GM12878 (cell line): ENCODE data around the gene TCF15. TPM values are rescaled to one million over a fixed set of nuclear protein-coding genes. Genes with fewer than 3 reads are reported as not detected.

Source experiments
- ATAC-seq: fragments of 200-7000 bp; cut with Tn5 transposase; 3 replicates; pipeline ENCODE4 v1.9.1; 2020; ENCODE audit warnings: mild to moderate bottlenecking, moderate library complexity
- BruUV-seq: library from RNA; stranded (reverse); fragments of 400-500 nt; replicated peaks from 2 replicates; lab custom pipeline; 2021; lab: Mats Ljungman, UMichigan
- CTCF ChIA-PET: fragments of 300-600 bp; sonication (Branson Sonifier 250); formaldehyde crosslinking; extraction: SDS; loops from one replicate; lab custom pipeline; 2021; ENCODE audit warnings: inconsistent platforms; lab: Yijun Ruan, JAX
- POLR2A ChIA-PET: fragments of 350-600 bp; formaldehyde crosslinking; extraction: SDS; loops from one replicate; lab custom pipeline; 2021; ENCODE audit warnings: inconsistent platforms; lab: Charles Lee
- RAD21 ChIA-PET: fragments of 300-600 bp; sonication (Branson Sonifier 250); formaldehyde crosslinking; loops from one replicate; lab custom pipeline; 2023; ENCODE audit warnings: antibody characterized with exemption; ENCODE audit not compliant: unreplicated experiment; lab: Charles Lee
- SMC1A ChIA-PET: fragments of 300-600 bp; sonication (Branson Sonifier 250); formaldehyde crosslinking; loops from one replicate; lab custom pipeline; 2023; ENCODE audit not compliant: unreplicated experiment, uncharacterized antibody; lab: Charles Lee
- DNase-seq: peaks from one replicate; pipeline ENCODE4 v3.0.0-alpha.2; 2011; ENCODE audit warnings: low read depth, low spot score
- FAIRE-seq: peaks from 3 replicates; lab custom pipeline; 2011; peaks lifted over from hg19 to GRCh38; lab: Jason Lieb, UNC
- H2AFZ ChIP-seq: 2 replicates; pipeline ENCODE4 v1.6.0; 2011; ENCODE audit warnings: low read depth, low read length, control low read depth; ENCODE audit not compliant: control insufficient read depth
- H3K27ac ChIP-seq: 2 replicates; pipeline ENCODE4 v1.5.1; 2011; ENCODE audit warnings: control low read depth; ENCODE audit not compliant: control insufficient read depth, insufficient read depth
- H3K27me3 ChIP-seq, 2 experiments: replicated peaks in 1 of 2; 2 replicates each; pipeline versions ENCODE4 v1.6.0 to v1.6.1; 2011; ENCODE audit warnings: low read length in 1 of 2; ENCODE audit not compliant: control insufficient read depth in 2 of 2, insufficient read depth in 2 of 2
- H3K36me3 ChIP-seq, 2 experiments: 2 replicates each; pipeline ENCODE4 v1.5.1; 2011; ENCODE audit warnings: low read length in 1 of 2; ENCODE audit not compliant: control insufficient read depth in 2 of 2, insufficient read depth in 2 of 2
- H3K4me1 ChIP-seq: 2 replicates; pipeline ENCODE4 v1.6.1; 2011; ENCODE audit warnings: mild to moderate bottlenecking, low read length, moderate library complexity, mixed read lengths; ENCODE audit not compliant: control insufficient read depth, insufficient read depth
- H3K4me2 ChIP-seq: 2 replicates; pipeline ENCODE4 v1.6.0; 2011; ENCODE audit warnings: control low read depth; ENCODE audit not compliant: control insufficient read depth, insufficient read depth
- H3K4me3 ChIP-seq: fragments of 200-600 bp; sonication (generic); 2 replicates; pipeline ENCODE4 v1.5.1; 2016
- H3K79me2 ChIP-seq: 2 replicates; pipeline ENCODE4 v1.6.0; 2011; ENCODE audit warnings: low read length; ENCODE audit not compliant: control insufficient read depth, insufficient read depth
- H3K9ac ChIP-seq: 2 replicates; pipeline ENCODE4 v1.8.0; 2011; ENCODE audit warnings: low read length, control low read depth, mixed read lengths; ENCODE audit not compliant: control insufficient read depth, insufficient read depth
- H3K9me3 ChIP-seq: replicated peaks from 3 replicates; pipeline ENCODE4 v1.5.1; 2011; ENCODE audit warnings: mild to moderate bottlenecking, low read length; ENCODE audit not compliant: control insufficient read depth, insufficient read depth
- H4K20me1 ChIP-seq: 2 replicates; pipeline ENCODE4 v1.6.0; 2011; ENCODE audit not compliant: control insufficient read depth, insufficient read depth
- CHD4 ChIP-seq: fragments of 200-600 bp; sonication (generic); IDR thresholded peaks from 2 replicates; pipeline ENCODE4 v1.6.1; 2016; ENCODE audit warnings: mild to moderate bottlenecking
- CREM ChIP-seq: IDR thresholded peaks from 2 replicates; pipeline ENCODE4 v1.6.1; 2014; ENCODE audit warnings: antibody characterized with exemption, low read depth
- FOS ChIP-seq: IDR thresholded peaks from 3 replicates; pipeline ENCODE4 v1.6.1; 2011; ENCODE audit warnings: borderline replicate concordance; ENCODE audit not compliant: insufficient read length; ENCODE audit errors: extremely low read depth
- KLF5 ChIP-seq: fragments of 450-650 bp; IDR thresholded peaks from 2 replicates; pipeline ENCODE4 v1.6.1; 2014; ENCODE audit warnings: mild to moderate bottlenecking; ENCODE audit not compliant: partially characterized antibody
- MEF2B ChIP-seq: fragments of 450-650 bp; IDR thresholded peaks from 2 replicates; pipeline ENCODE4 v1.6.1; 2018; ENCODE audit warnings: mild to moderate bottlenecking, moderate library complexity; ENCODE audit not compliant: partially characterized antibody, poor library complexity, severe bottlenecking
- MTA2 ChIP-seq: fragments of 450-650 bp; IDR thresholded peaks from 2 replicates; pipeline ENCODE4 v1.6.1; 2016; ENCODE audit warnings: low read depth, mild to moderate bottlenecking, moderate library complexity
- REST ChIP-seq: IDR thresholded peaks from 2 replicates; pipeline ENCODE4 v1.6.1; 2012; ENCODE audit warnings: mild to moderate bottlenecking, low read depth, low read length
- SMAD1 ChIP-seq: fragments of 450-650 bp; IDR thresholded peaks from 2 replicates; pipeline ENCODE4 v1.6.1; 2018; ENCODE audit warnings: mild to moderate bottlenecking, low read depth; ENCODE audit not compliant: partially characterized antibody
- ZSCAN29 ChIP-seq: fragments of 450-650 bp; IDR thresholded peaks from 2 replicates; pipeline ENCODE4 v1.6.1; 2017; ENCODE audit warnings: mild to moderate bottlenecking, moderate library complexity
- ZZZ3 ChIP-seq: IDR thresholded peaks from 2 replicates; pipeline ENCODE4 v1.6.1; 2011; ENCODE audit warnings: low read depth; ENCODE audit not compliant: control insufficient read depth, insufficient read length
- WGBS: methylation state at CpG from one replicate; pipeline ENCODE4 v1.1.6; 2016; ENCODE audit warnings: low lambda C conversion rate; ENCODE audit not compliant: insufficient replicate concordance, insufficient coverage; ENCODE audit errors: missing lambda C conversion rate; 5-methylcytosine and 5-hydroxymethylcytosine counted together
- in situ Hi-C: fragments of 300-500 bp; cut with MboI; formaldehyde crosslinking; loops from 9 replicates; pipeline ENCODE4 v1.14.3; 2018; ENCODE audit warnings: mixed read lengths
- intact Hi-C: fragments of 100-400 bp; cut with micrococcal nuclease; formaldehyde crosslinking; loops from one replicate; pipeline ENCODE4 v1.14.2; 2022; ENCODE audit not compliant: unreplicated experiment
- polyA plus RNA-seq, 11 experiments: library from polyadenylated mRNA; depleted of rRNA in 4 of 11; unstranded in 6 of 11; stranded (reverse) in 5 of 11; fragments of >200 nt; fragmentation: Nextera tagmentation in 4 of 11; fragmentation: Illumina TruSeq in 1 of 11; extraction: Ambion mirVana in 4 of 11; extraction: Trizol in 1 of 11; gene quantifications; 1 replicate in 1 of 11; 2 replicates in 10 of 11; pipeline versions ENCODE4 v1.2.1 to v1.2.3, GENCODE V29; 2011 to 2016; ENCODE audit warnings: inconsistent platforms in 2 of 11, missing spikeins in 2 of 11, low read depth in 1 of 11
- total RNA-seq, 4 experiments: library from RNA; depleted of rRNA in 3 of 4; stranded (reverse); fragments of >200 nt in 3 of 4; fragmentation: Illumina TruSeq in 1 of 4; extraction: Trizol in 1 of 4; gene quantifications; 2 replicates each; pipeline versions ENCODE4 v1.2.1 to v1.2.3, GENCODE V29; 2013 to 2021
- TF ChIP-seq, protein P1 (sequence below): IDR thresholded peaks from 2 replicates; pipeline ENCODE4 v1.6.1; 2012; ENCODE audit warnings: improper control_type of control experiment, low read depth, low read length; ENCODE audit not compliant: insufficient replicate concordance
- TF ChIP-seq, protein P2 (sequence below), 3 experiments: IDR thresholded peaks in 2 of 3; conservative IDR thresholded peaks in 1 of 3; 2 replicates each; pipeline ENCODE4 v1.5.1; 2011; ENCODE audit warnings: low read depth in 3 of 3, low read length in 3 of 3, mild to moderate bottlenecking in 3 of 3, control low read depth in 2 of 3, moderate library complexity in 2 of 3, inconsistent platforms in 1 of 3, mixed read lengths in 1 of 3; ENCODE audit not compliant: control insufficient read depth in 2 of 3, insufficient read depth in 1 of 3; ENCODE audit errors: extremely low read depth in 1 of 3

Gene TCF15
- total and polyA plus RNA-seq, 10 of the 15 experiments (the other 5 are each of a cell fraction or from before 2014, with no cell fraction given) = 0.08 TPM; not detected in 9

GRCh38 chr20:575230-575629 is 34.9 kb downstream of the TCF15 start:
- Histone ChIP-seq H4K20me1 (no peaks in the 10 kb centered on the region), H3K79me2 (no peaks in the 10 kb centered on the region), H3K9me3 (no peaks in the 10 kb centered on the region; the same call in 2 of the 3 replicates), H2AFZ (no peak overlapping the region), H3K27me3 (peaks cover 0 to 7% of the 10 kb centered on the region in 2 experiments; a peak in 2 of 4 replicates)
- ATAC-seq (no peak), FAIRE-seq (no peak)
- 34% methylated on average over 3 of the region's 3 CpGs for WGBS
- ChIA-PET RAD21 (no interaction called here), CTCF (interaction anchor here (0.9 to 8.4 kb wide), 5 partner anchors 9 to 92 kb away, joined by 3 to 46 read pairs (median 5); no protein-coding TSS in a partner anchor)
- BruUV-seq = no TSS peak
- TF ChIP-seq, protein P1, sequence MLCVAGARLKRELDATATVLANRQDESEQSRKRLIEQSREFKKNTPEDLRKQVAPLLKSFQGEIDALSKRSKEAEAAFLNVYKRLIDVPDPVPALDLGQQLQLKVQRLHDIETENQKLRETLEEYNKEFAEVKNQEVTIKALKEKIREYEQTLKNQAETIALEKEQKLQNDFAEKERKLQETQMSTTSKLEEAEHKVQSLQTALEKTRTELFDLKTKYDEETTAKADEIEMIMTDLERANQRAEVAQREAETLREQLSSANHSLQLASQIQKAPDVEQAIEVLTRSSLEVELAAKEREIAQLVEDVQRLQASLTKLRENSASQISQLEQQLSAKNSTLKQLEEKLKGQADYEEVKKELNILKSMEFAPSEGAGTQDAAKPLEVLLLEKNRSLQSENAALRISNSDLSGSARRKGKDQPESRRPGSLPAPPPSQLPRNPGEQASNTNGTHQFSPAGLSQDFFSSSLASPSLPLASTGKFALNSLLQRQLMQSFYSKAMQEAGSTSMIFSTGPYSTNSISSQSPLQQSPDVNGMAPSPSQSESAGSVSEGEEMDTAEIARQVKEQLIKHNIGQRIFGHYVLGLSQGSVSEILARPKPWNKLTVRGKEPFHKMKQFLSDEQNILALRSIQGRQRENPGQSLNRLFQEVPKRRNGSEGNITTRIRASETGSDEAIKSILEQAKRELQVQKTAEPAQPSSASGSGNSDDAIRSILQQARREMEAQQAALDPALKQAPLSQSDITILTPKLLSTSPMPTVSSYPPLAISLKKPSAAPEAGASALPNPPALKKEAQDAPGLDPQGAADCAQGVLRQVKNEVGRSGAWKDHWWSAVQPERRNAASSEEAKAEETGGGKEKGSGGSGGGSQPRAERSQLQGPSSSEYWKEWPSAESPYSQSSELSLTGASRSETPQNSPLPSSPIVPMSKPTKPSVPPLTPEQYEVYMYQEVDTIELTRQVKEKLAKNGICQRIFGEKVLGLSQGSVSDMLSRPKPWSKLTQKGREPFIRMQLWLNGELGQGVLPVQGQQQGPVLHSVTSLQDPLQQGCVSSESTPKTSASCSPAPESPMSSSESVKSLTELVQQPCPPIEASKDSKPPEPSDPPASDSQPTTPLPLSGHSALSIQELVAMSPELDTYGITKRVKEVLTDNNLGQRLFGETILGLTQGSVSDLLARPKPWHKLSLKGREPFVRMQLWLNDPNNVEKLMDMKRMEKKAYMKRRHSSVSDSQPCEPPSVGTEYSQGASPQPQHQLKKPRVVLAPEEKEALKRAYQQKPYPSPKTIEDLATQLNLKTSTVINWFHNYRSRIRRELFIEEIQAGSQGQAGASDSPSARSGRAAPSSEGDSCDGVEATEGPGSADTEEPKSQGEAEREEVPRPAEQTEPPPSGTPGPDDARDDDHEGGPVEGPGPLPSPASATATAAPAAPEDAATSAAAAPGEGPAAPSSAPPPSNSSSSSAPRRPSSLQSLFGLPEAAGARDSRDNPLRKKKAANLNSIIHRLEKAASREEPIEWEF = no peak
- TF ChIP-seq FOS (no peak), MTA2 (no peak), ZZZ3 (no peak), KLF5 (no peak), CHD4 (no peak), ZSCAN29 (no peak), MEF2B (no peak), SMAD1 (no peak), CREM (no peak), REST (no peak)
- TF ChIP-seq, protein P2, sequence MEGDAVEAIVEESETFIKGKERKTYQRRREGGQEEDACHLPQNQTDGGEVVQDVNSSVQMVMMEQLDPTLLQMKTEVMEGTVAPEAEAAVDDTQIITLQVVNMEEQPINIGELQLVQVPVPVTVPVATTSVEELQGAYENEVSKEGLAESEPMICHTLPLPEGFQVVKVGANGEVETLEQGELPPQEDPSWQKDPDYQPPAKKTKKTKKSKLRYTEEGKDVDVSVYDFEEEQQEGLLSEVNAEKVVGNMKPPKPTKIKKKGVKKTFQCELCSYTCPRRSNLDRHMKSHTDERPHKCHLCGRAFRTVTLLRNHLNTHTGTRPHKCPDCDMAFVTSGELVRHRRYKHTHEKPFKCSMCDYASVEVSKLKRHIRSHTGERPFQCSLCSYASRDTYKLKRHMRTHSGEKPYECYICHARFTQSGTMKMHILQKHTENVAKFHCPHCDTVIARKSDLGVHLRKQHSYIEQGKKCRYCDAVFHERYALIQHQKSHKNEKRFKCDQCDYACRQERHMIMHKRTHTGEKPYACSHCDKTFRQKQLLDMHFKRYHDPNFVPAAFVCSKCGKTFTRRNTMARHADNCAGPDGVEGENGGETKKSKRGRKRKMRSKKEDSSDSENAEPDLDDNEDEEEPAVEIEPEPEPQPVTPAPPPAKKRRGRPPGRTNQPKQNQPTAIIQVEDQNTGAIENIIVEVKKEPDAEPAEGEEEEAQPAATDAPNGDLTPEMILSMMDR (IDR thresholded peaks at IDR 0.05 in 2 of 3, conservative IDR thresholded peaks at IDR 0.05 in 1 of 3; ENCODE audit: control insufficient read depth in 2 of 3, extremely low read depth in 1 of 3, insufficient read depth in 1 of 3, low read depth in 3 of 3, low read length in 3 of 3) = no peak
- TF ChIP-seq, all 136 proteins: peak for 0
- no peaks in the 10 kb centered on the region for H3K36me3 ChIP-seq
- H3K27ac ChIP-seq = no peak overlapping the region
- no peak overlapping the region for H3K4me3 ChIP-seq
- SMC1A ChIA-PET = interaction anchor here (0.6 to 1.2 kb wide), 2 partner anchors 70 to 92 kb away, joined by 3 read pairs; no protein-coding TSS in a partner anchor
- in situ Hi-C loops = no loop called here
- intact Hi-C loops = loop anchor here (5.0 kb wide), 1 partner anchor 77 kb away; the partner anchor contains the start of gene SRXN1
- H3K9ac ChIP-seq = no peak overlapping the region
- POLR2A ChIA-PET = interaction anchor here (1.6 kb wide), 1 partner anchor 14 kb away, joined by 3 read pairs; no protein-coding TSS in a partner anchor
- no peak for DNase-seq
- no peak overlapping the region for H3K4me2 ChIP-seq
- H3K4me1 ChIP-seq = no peaks in the 10 kb centered on the region
